Endothelial cell of umbilical vein (primary cell): ENCODE data around the gene PARD3B. TPM values are rescaled to one million over a fixed set of nuclear protein-coding genes. Genes with fewer than 3 reads are reported as not detected.

Experiments
- BruUV-seq: library from RNA; stranded (reverse); fragments of 400-500 nt; replicated peaks from 2 replicates; lab custom pipeline; 2021; lab: Mats Ljungman, UMichigan
- CTCF ChIA-PET: fragments of 300-600, 350-600 bp; sonication (Branson Sonifier 250); formaldehyde crosslinking; loops from one replicate; lab custom pipeline; 2021; ENCODE audit warnings: antibody characterized with exemption, inconsistent platforms; lab: Charles Lee
- POLR2A ChIA-PET: fragments of 300-600, 350-600 bp; sonication (Branson Sonifier 250); formaldehyde crosslinking; loops from one replicate; lab custom pipeline; 2021; ENCODE audit warnings: antibody characterized with exemption, inconsistent platforms; lab: Charles Lee
- DNase-seq: peaks from one replicate; pipeline ENCODE4 v3.0.0-alpha.2; 2011; ENCODE audit warnings: low read depth, low spot score
- FAIRE-seq: peaks from 2 replicates; lab custom pipeline; 2011; peaks lifted over from hg19 to GRCh38; lab: Jason Lieb, UNC
- H2AFZ ChIP-seq: 2 replicates; pipeline ENCODE4 v1.6.0; 2012; ENCODE audit warnings: low read depth, low read length, control low read depth, inconsistent platforms
- H3K27ac ChIP-seq: 2 replicates; pipeline ENCODE4 v1.5.1; 2011; ENCODE audit warnings: low read depth, mild to moderate bottlenecking, control low read depth, low read length, moderate library complexity; ENCODE audit not compliant: insufficient read depth
- H3K27me3 ChIP-seq, 2 experiments: 2 replicates each; pipeline versions ENCODE4 v1.6.0 to v1.6.1; 2011; ENCODE audit warnings: low read length in 2 of 2, mixed read lengths in 1 of 2; ENCODE audit not compliant: control insufficient read depth in 2 of 2, insufficient read depth in 2 of 2
- H3K36me3 ChIP-seq, 2 experiments: 2 replicates in 1 of 2; 3 replicates in 1 of 2; pipeline ENCODE4 v1.5.1; 2011; ENCODE audit warnings: low read length in 2 of 2, mild to moderate bottlenecking in 1 of 2, moderate library complexity in 1 of 2; ENCODE audit not compliant: control insufficient read depth in 2 of 2, insufficient read depth in 2 of 2; ENCODE audit errors: extremely low read depth in 1 of 2
- H3K4me1 ChIP-seq: 3 replicates; pipeline ENCODE4 v1.5.1; 2011; ENCODE audit warnings: mild to moderate bottlenecking, low read length; ENCODE audit not compliant: control insufficient read depth, insufficient read depth; ENCODE audit errors: extremely low read depth
- H3K4me2 ChIP-seq: 2 replicates; pipeline ENCODE4 v1.6.1; 2011; ENCODE audit warnings: low read length, control low read depth, mixed read lengths; ENCODE audit not compliant: insufficient read depth
- H3K4me3 ChIP-seq, 3 experiments: fragments of 200-600 bp in 1 of 3; sonication (generic), shearing (Covaris generic) in 1 of 3; replicated peaks in 1 of 3; 2 replicates each; pipeline ENCODE4 v1.5.1; 2011 to 2016; ENCODE audit warnings: control low read depth in 3 of 3, low read length in 3 of 3, mild to moderate bottlenecking in 2 of 3, inconsistent platforms in 1 of 3, low read depth in 1 of 3, moderate library complexity in 1 of 3; ENCODE audit not compliant: insufficient read depth in 1 of 3
- H3K79me2 ChIP-seq: 2 replicates; pipeline ENCODE4 v1.6.0; 2012; ENCODE audit warnings: low read length, inconsistent platforms; ENCODE audit not compliant: control insufficient read depth, insufficient read depth
- H3K9ac ChIP-seq: replicated peaks from 2 replicates; pipeline ENCODE3; 2011; ENCODE audit warnings: low read length, control low read depth; ENCODE audit not compliant: insufficient read depth; ENCODE audit errors: extremely low read depth
- H3K9me1 ChIP-seq: replicated peaks from 3 replicates; pipeline ENCODE4 v1.6.0; 2011; ENCODE audit warnings: mild to moderate bottlenecking, low read length; ENCODE audit not compliant: control insufficient read depth, insufficient read depth; ENCODE audit errors: extremely low read depth
- H3K9me3 ChIP-seq: replicated peaks from 2 replicates; pipeline ENCODE4 v1.5.1; 2012; ENCODE audit warnings: low read length, inconsistent platforms; ENCODE audit not compliant: control insufficient read depth, insufficient read depth
- H4K20me1 ChIP-seq: replicated peaks from 2 replicates; pipeline ENCODE3; 2011; ENCODE audit warnings: mild to moderate bottlenecking, low read length; ENCODE audit not compliant: control insufficient read depth, insufficient read depth; ENCODE audit errors: extremely low read depth
- FOS ChIP-seq: IDR thresholded peaks from 2 replicates; pipeline ENCODE4 v1.6.1; 2011; ENCODE audit warnings: mild to moderate bottlenecking, low read length, moderate library complexity, borderline replicate concordance; ENCODE audit not compliant: insufficient read depth
- GATA2 ChIP-seq: IDR thresholded peaks from 2 replicates; pipeline ENCODE4 v1.7.0; 2011; ENCODE audit warnings: low read depth, mild to moderate bottlenecking, moderate library complexity, mixed read lengths, low read length; ENCODE audit not compliant: insufficient read length, insufficient read depth
- JUN ChIP-seq: IDR thresholded peaks from 2 replicates; pipeline ENCODE4 v1.6.1; 2011; ENCODE audit warnings: borderline replicate concordance, low read depth; ENCODE audit not compliant: insufficient read length, insufficient read depth
- MYC ChIP-seq: IDR thresholded peaks from one replicate; pipeline ENCODE4 v1.6.1; 2011; ENCODE audit warnings: mild to moderate bottlenecking, low read depth, low read length
- POLR2A ChIP-seq: IDR thresholded peaks from 2 replicates; pipeline ENCODE4 v1.6.1; 2012; ENCODE audit warnings: low read depth, mild to moderate bottlenecking, control low read depth, low read length
- POLR2AphosphoS5 ChIP-seq: IDR thresholded peaks from 2 replicates; pipeline ENCODE4 v1.6.1; 2012; ENCODE audit warnings: low read depth, mild to moderate bottlenecking, control low read depth, low read length, moderate library complexity; ENCODE audit not compliant: insufficient read depth
- dilution Hi-C: fragments of 300-500 bp; cut with MboI; formaldehyde crosslinking; loops from one replicate; pipeline ENCODE4 v1.15.0; 2019; ENCODE audit warnings: low sequenced_read_pairs; ENCODE audit not compliant: extremely low pct_ligation_motif_present
- intact Hi-C: fragments of 100-400 bp; cut with micrococcal nuclease; formaldehyde crosslinking; loops from one replicate; pipeline ENCODE4 v1.10.0; 2022
- polyA plus RNA-seq, 4 experiments: library from polyadenylated mRNA; depleted of rRNA in 3 of 4; stranded (reverse) in 3 of 4; unstranded in 1 of 4; fragments of >200 nt; gene quantifications; 2 replicates each; pipeline versions ENCODE4 v1.2.1 to v1.2.3, GENCODE V29; 2011 to 2012; ENCODE audit warnings: missing spikeins in 1 of 4
- total RNA-seq: library from RNA; stranded (reverse); gene quantifications from 2 replicates; pipeline ENCODE4 v1.2.3, GENCODE V29; 2021
- TF ChIP-seq, protein P1 (sequence below), 2 donors: IDR thresholded peaks; 1 replicate in 1 of 2; 2 replicates in 1 of 2; pipeline ENCODE4 v1.5.1; 2011; ENCODE audit warnings: low read length in 2 of 2, mild to moderate bottlenecking in 2 of 2, moderate library complexity in 2 of 2, control low read depth in 1 of 2, inconsistent platforms in 1 of 2, low read depth in 1 of 2; ENCODE audit not compliant: insufficient read depth in 1 of 2; ENCODE audit errors: extremely low read depth in 1 of 2
- TF ChIP-seq, protein P2 (sequence below): IDR thresholded peaks from 2 replicates; pipeline ENCODE4 v1.6.1; 2011; ENCODE audit not compliant: insufficient read depth, insufficient read length

The PARD3B gene
- total and polyA plus RNA-seq, 2 donors (not counting 3 experiments of a cell fraction or from before 2014, with no cell fraction given), result 2.2 to 30.9 TPM

- POLR2A ChIA-PET, result no interaction called here
- Histone ChIP-seq H4K20me1 (no peaks in the 10 kb centered on the region), H3K4me1 (no peaks in the 10 kb centered on the region), H3K9me1 (no peaks in the 10 kb centered on the region), H3K36me3 (no peaks in the 10 kb centered on the region), H3K27ac (no peak overlapping the region), H3K4me2 (no peak overlapping the region), H3K4me3 (no peak overlapping the region), H3K9me3 (no peaks in the 10 kb centered on the region), H3K9ac (no peak overlapping the region), H3K27me3 (no peaks in the 10 kb centered on the region), H2AFZ (no peak overlapping the region), H3K79me2 (no peaks in the 10 kb centered on the region)
- FAIRE-seq, result no peak
- DNase-seq, result no peak
- dilution Hi-C loops, result no loop called here
- no TSS peak for BruUV-seq
- TF ChIP-seq MYC (no peak), POLR2A (no peak), FOS (no peak), POLR2AphosphoS5 (no peak), GATA2 (no peak), JUN (no peak)
- TF ChIP-seq, protein P1, sequence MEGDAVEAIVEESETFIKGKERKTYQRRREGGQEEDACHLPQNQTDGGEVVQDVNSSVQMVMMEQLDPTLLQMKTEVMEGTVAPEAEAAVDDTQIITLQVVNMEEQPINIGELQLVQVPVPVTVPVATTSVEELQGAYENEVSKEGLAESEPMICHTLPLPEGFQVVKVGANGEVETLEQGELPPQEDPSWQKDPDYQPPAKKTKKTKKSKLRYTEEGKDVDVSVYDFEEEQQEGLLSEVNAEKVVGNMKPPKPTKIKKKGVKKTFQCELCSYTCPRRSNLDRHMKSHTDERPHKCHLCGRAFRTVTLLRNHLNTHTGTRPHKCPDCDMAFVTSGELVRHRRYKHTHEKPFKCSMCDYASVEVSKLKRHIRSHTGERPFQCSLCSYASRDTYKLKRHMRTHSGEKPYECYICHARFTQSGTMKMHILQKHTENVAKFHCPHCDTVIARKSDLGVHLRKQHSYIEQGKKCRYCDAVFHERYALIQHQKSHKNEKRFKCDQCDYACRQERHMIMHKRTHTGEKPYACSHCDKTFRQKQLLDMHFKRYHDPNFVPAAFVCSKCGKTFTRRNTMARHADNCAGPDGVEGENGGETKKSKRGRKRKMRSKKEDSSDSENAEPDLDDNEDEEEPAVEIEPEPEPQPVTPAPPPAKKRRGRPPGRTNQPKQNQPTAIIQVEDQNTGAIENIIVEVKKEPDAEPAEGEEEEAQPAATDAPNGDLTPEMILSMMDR (IDR thresholded peaks at IDR 0.05; ENCODE audit: extremely low read depth in 1 of 2, insufficient read depth in 1 of 2, low read depth in 1 of 2, low read length in 2 of 2), result no peak
- TF ChIP-seq, protein P2, sequence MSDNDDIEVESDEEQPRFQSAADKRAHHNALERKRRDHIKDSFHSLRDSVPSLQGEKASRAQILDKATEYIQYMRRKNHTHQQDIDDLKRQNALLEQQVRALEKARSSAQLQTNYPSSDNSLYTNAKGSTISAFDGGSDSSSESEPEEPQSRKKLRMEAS, result no peak
- intact Hi-C loops, result no loop called here
- CTCF ChIA-PET, result no interaction called here
Measured at GRCh38 chr2:205605638-205606304, 1060.5 kb downstream of the PARD3B start.
